GM12878 (cell line): ENCODE results near the gene AXIN1. TPM values are rescaled to one million over a fixed set of nuclear protein-coding genes. Genes with fewer than 3 reads are reported as not detected.

Experiments
- ATAC-seq: fragments of 200-7000 bp; cut with Tn5 transposase; 3 replicates; pipeline ENCODE4 v1.9.1; 2020; ENCODE audit warnings: mild to moderate bottlenecking, moderate library complexity
- BruUV-seq: library from RNA; stranded (reverse); fragments of 400-500 nt; replicated peaks from 2 replicates; lab custom pipeline; 2021; lab: Mats Ljungman, UMichigan
- CTCF ChIA-PET: fragments of 300-600 bp; sonication (Branson Sonifier 250); formaldehyde crosslinking; extraction: SDS; loops from one replicate; lab custom pipeline; 2021; ENCODE audit warnings: inconsistent platforms; lab: Yijun Ruan, JAX
- POLR2A ChIA-PET: fragments of 350-600 bp; formaldehyde crosslinking; extraction: SDS; loops from one replicate; lab custom pipeline; 2021; ENCODE audit warnings: inconsistent platforms; lab: Charles Lee
- RAD21 ChIA-PET: fragments of 300-600 bp; sonication (Branson Sonifier 250); formaldehyde crosslinking; loops from one replicate; lab custom pipeline; 2023; ENCODE audit warnings: antibody characterized with exemption; ENCODE audit not compliant: unreplicated experiment; lab: Charles Lee
- SMC1A ChIA-PET: fragments of 300-600 bp; sonication (Branson Sonifier 250); formaldehyde crosslinking; loops from one replicate; lab custom pipeline; 2023; ENCODE audit not compliant: unreplicated experiment, uncharacterized antibody; lab: Charles Lee
- DNase-seq: peaks from one replicate; pipeline ENCODE4 v3.0.0-alpha.2; 2011; ENCODE audit warnings: low read depth, low spot score
- FAIRE-seq: peaks from 3 replicates; lab custom pipeline; 2011; peaks lifted over from hg19 to GRCh38; lab: Jason Lieb, UNC
- H2AFZ ChIP-seq: 2 replicates; pipeline ENCODE4 v1.6.0; 2011; ENCODE audit warnings: low read depth, low read length, control low read depth; ENCODE audit not compliant: control insufficient read depth
- H3K27ac ChIP-seq: 2 replicates; pipeline ENCODE4 v1.5.1; 2011; ENCODE audit warnings: control low read depth; ENCODE audit not compliant: control insufficient read depth, insufficient read depth
- H3K27me3 ChIP-seq, 2 experiments: replicated peaks in 1 of 2; 2 replicates each; pipeline versions ENCODE4 v1.6.0 to v1.6.1; 2011; ENCODE audit warnings: low read length in 1 of 2; ENCODE audit not compliant: control insufficient read depth in 2 of 2, insufficient read depth in 2 of 2
- H3K36me3 ChIP-seq, 2 experiments: 2 replicates each; pipeline ENCODE4 v1.5.1; 2011; ENCODE audit warnings: low read length in 1 of 2; ENCODE audit not compliant: control insufficient read depth in 2 of 2, insufficient read depth in 2 of 2
- H3K4me1 ChIP-seq: 2 replicates; pipeline ENCODE4 v1.6.1; 2011; ENCODE audit warnings: mild to moderate bottlenecking, low read length, moderate library complexity, mixed read lengths; ENCODE audit not compliant: control insufficient read depth, insufficient read depth
- H3K4me2 ChIP-seq: 2 replicates; pipeline ENCODE4 v1.6.0; 2011; ENCODE audit warnings: control low read depth; ENCODE audit not compliant: control insufficient read depth, insufficient read depth
- H3K4me3 ChIP-seq: fragments of 200-600 bp; sonication (generic); 2 replicates; pipeline ENCODE4 v1.5.1; 2016
- H3K79me2 ChIP-seq: 2 replicates; pipeline ENCODE4 v1.6.0; 2011; ENCODE audit warnings: low read length; ENCODE audit not compliant: control insufficient read depth, insufficient read depth
- H3K9ac ChIP-seq: 2 replicates; pipeline ENCODE4 v1.8.0; 2011; ENCODE audit warnings: low read length, control low read depth, mixed read lengths; ENCODE audit not compliant: control insufficient read depth, insufficient read depth
- H3K9me3 ChIP-seq: replicated peaks from 3 replicates; pipeline ENCODE4 v1.5.1; 2011; ENCODE audit warnings: mild to moderate bottlenecking, low read length; ENCODE audit not compliant: control insufficient read depth, insufficient read depth
- H4K20me1 ChIP-seq: 2 replicates; pipeline ENCODE4 v1.6.0; 2011; ENCODE audit not compliant: control insufficient read depth, insufficient read depth
- CREM ChIP-seq: IDR thresholded peaks from 2 replicates; pipeline ENCODE4 v1.6.1; 2014; ENCODE audit warnings: antibody characterized with exemption, low read depth
- KLF5 ChIP-seq: fragments of 450-650 bp; IDR thresholded peaks from 2 replicates; pipeline ENCODE4 v1.6.1; 2014; ENCODE audit warnings: mild to moderate bottlenecking; ENCODE audit not compliant: partially characterized antibody
- POLR2A ChIP-seq: IDR thresholded peaks from 2 replicates; pipeline ENCODE4 v1.6.1; 2011; ENCODE audit warnings: low read depth, mild to moderate bottlenecking, low read length
- WGBS: methylation state at CpG from one replicate; pipeline ENCODE4 v1.1.6; 2016; ENCODE audit warnings: low lambda C conversion rate; ENCODE audit not compliant: insufficient replicate concordance, insufficient coverage; ENCODE audit errors: missing lambda C conversion rate; 5-methylcytosine and 5-hydroxymethylcytosine counted together
- in situ Hi-C: fragments of 300-500 bp; cut with MboI; formaldehyde crosslinking; loops from 9 replicates; pipeline ENCODE4 v1.14.3; 2018; ENCODE audit warnings: mixed read lengths
- intact Hi-C: fragments of 100-400 bp; cut with micrococcal nuclease; formaldehyde crosslinking; loops from one replicate; pipeline ENCODE4 v1.14.2; 2022; ENCODE audit not compliant: unreplicated experiment
- polyA plus RNA-seq, 11 experiments: library from polyadenylated mRNA; depleted of rRNA in 4 of 11; unstranded in 6 of 11; stranded (reverse) in 5 of 11; fragments of >200 nt; fragmentation: Nextera tagmentation in 4 of 11; fragmentation: Illumina TruSeq in 1 of 11; extraction: Ambion mirVana in 4 of 11; extraction: Trizol in 1 of 11; gene quantifications; 1 replicate in 1 of 11; 2 replicates in 10 of 11; pipeline versions ENCODE4 v1.2.1 to v1.2.3, GENCODE V29; 2011 to 2016; ENCODE audit warnings: inconsistent platforms in 2 of 11, missing spikeins in 2 of 11, low read depth in 1 of 11
- total RNA-seq, 4 experiments: library from RNA; depleted of rRNA in 3 of 4; stranded (reverse); fragments of >200 nt in 3 of 4; fragmentation: Illumina TruSeq in 1 of 4; extraction: Trizol in 1 of 4; gene quantifications; 2 replicates each; pipeline versions ENCODE4 v1.2.1 to v1.2.3, GENCODE V29; 2013 to 2021
- TF ChIP-seq, protein P1 (sequence below), 3 experiments: IDR thresholded peaks in 2 of 3; conservative IDR thresholded peaks in 1 of 3; 2 replicates each; pipeline ENCODE4 v1.5.1; 2011; ENCODE audit warnings: low read depth in 3 of 3, low read length in 3 of 3, mild to moderate bottlenecking in 3 of 3, control low read depth in 2 of 3, moderate library complexity in 2 of 3, inconsistent platforms in 1 of 3, mixed read lengths in 1 of 3; ENCODE audit not compliant: control insufficient read depth in 2 of 3, insufficient read depth in 1 of 3; ENCODE audit errors: extremely low read depth in 1 of 3

AXIN1 gene
- total and polyA plus RNA-seq, 10 of the 15 experiments (the other 5 are each of a cell fraction or from before 2014, with no cell fraction given), result 0.26 to 27.1 (median 7.7) TPM

DNA sequence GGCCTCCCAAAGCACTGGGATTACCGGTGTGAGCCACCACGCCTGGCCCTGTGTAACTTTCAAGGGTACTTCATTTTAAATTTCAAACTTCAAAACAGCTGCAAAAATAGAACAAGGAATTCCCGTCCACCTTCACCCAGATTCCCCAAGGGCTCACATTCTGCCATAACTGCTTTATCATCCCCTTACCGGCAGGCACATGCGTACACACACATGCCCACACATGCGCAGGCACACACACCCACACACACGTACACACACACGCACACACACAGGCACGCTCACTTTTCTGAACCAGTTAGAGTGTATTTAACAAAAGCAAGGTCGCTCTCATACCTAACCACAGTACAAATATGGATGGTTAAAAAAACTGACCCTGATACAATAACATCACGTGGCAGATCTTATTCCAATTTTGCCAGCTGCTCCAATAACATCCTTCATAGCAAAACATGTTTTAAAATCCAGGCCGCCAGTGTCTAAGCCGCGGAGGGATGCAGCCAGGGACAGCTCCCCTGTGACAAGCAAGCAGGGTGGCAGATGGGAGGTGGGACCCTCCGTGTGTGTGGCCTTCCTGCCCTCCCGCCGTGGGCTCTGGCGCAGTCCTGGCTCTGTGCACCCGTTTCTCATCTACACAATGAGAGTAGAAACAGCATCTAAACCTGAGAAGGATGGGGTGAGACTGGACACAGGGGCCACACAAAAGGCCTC is 46.5 kb downstream of the AXIN1 start:
- ChIA-PET CTCF (no interaction called here), POLR2A (no interaction called here), RAD21 (no interaction called here), SMC1A (no interaction called here)
- BruUV-seq, result no TSS peak
- H4K20me1 ChIP-seq, result no peaks in the 10 kb centered on the region; the same call in 1 of the 2 replicates
- intact Hi-C loops, result no loop called here
- in situ Hi-C loops, result no loop called here
- H3K79me2 ChIP-seq, result no peaks in the 10 kb centered on the region
- no peak for ATAC-seq
- WGBS, result 83% methylated on average over 19 of the region's 19 CpGs
- DNase-seq, result no peak
- H2AFZ ChIP-seq, result no peak overlapping the region
- H3K9ac ChIP-seq, result no peak overlapping the region
- no peak overlapping the region for H3K4me2 ChIP-seq
- H3K4me3 ChIP-seq, result no peak overlapping the region
- no peak for TF ChIP-seq CREM
- TF ChIP-seq POLR2A, result peak; percentile 20; the same call in 1 of the 2 replicates
- H3K9me3 ChIP-seq, result no peaks in the 10 kb centered on the region
- no peaks in the 10 kb centered on the region; the same call in 1 of the 2 replicates for H3K4me1 ChIP-seq
- H3K27me3 ChIP-seq, result no peaks in the 10 kb centered on the region
- no peak overlapping the region for H3K27ac ChIP-seq
- FAIRE-seq, result no peak
- peaks cover 10 to 25% of the 10 kb centered on the region in 2 experiments for H3K36me3 ChIP-seq

DNA sequence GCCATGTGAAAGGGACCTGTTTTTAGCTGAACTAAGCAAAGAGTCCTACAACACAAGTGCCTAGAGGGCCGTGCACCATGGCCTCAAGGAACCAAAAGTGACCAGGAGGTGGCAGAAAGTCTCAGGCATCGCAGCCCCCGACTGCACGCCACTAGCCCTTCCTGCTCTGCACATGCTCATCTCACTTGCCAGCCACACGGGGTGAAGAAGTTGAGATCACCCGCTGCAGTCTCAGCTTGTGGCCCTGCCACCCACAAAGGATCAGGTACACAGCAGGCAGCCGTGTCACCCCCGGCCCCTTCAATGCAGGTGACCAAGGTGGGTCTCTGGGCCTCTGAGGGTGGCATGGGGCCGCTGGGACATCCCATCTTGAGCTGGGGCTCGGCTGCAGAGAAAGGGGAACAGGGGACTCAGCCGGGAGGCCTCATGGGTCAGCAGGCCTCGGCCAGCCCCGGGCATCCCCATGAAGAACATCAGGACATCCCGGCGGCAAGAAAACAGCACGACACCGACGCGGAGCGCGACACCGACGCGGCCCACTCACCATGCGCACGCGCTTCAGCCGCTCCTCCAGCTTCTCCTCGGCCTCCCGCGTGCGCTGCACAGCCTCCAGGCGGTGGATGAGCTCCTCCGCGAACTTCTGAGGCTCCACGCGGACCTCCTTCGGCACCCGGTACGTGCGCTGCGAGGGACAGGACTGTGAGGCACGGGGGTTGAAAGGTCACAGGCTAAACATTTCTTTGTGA is 48.6 kb downstream of the AXIN1 start:
- no peaks in the 10 kb centered on the region; the same call in 1 of the 2 replicates for H3K4me1 ChIP-seq
- 93% methylated on average over 42 of the region's 43 CpGs for whole genome bisulfite sequencing
- H3K4me2 ChIP-seq, result no peak overlapping the region
- H3K4me3 ChIP-seq, result no peak overlapping the region
- H2AFZ ChIP-seq, result no peak overlapping the region
- CTCF ChIA-PET, result interaction anchor here (0.9 kb wide), 1 partner anchor 197 kb away, joined by 3 read pairs; no protein-coding TSS in a partner anchor
- H3K79me2 ChIP-seq, result no peaks in the 10 kb centered on the region
- H3K9me3 ChIP-seq, result no peaks in the 10 kb centered on the region
- no peaks in the 10 kb centered on the region for H4K20me1 ChIP-seq
- BruUV-seq, result no TSS peak
- H3K27ac ChIP-seq, result no peak overlapping the region
- in situ Hi-C loops, result no loop called here
- SMC1A ChIA-PET, result no interaction called here
- no peak for TF ChIP-seq KLF5
- TF ChIP-seq, protein P1, sequence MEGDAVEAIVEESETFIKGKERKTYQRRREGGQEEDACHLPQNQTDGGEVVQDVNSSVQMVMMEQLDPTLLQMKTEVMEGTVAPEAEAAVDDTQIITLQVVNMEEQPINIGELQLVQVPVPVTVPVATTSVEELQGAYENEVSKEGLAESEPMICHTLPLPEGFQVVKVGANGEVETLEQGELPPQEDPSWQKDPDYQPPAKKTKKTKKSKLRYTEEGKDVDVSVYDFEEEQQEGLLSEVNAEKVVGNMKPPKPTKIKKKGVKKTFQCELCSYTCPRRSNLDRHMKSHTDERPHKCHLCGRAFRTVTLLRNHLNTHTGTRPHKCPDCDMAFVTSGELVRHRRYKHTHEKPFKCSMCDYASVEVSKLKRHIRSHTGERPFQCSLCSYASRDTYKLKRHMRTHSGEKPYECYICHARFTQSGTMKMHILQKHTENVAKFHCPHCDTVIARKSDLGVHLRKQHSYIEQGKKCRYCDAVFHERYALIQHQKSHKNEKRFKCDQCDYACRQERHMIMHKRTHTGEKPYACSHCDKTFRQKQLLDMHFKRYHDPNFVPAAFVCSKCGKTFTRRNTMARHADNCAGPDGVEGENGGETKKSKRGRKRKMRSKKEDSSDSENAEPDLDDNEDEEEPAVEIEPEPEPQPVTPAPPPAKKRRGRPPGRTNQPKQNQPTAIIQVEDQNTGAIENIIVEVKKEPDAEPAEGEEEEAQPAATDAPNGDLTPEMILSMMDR (IDR thresholded peaks at IDR 0.05 in 2 of 3, conservative IDR thresholded peaks at IDR 0.05 in 1 of 3; ENCODE audit: control insufficient read depth in 2 of 3, extremely low read depth in 1 of 3, insufficient read depth in 1 of 3, low read depth in 3 of 3, low read length in 3 of 3), result peak in 1 of 3 experiments; percentile 8; a peak in 1 of 6 replicates
- DNase-seq, result no peak
- H3K9ac ChIP-seq, result no peak overlapping the region
- RAD21 ChIA-PET, result no interaction called here
- FAIRE-seq, result no peak
- POLR2A ChIA-PET, result no interaction called here
- intact Hi-C loops, result no loop called here
- no peaks in the 10 kb centered on the region for H3K27me3 ChIP-seq
- peak; percentile 41; the same call in 2 of the 3 replicates for ATAC-seq
- peaks cover 10 to 18% of the 10 kb centered on the region in 2 experiments for H3K36me3 ChIP-seq
